MCF 10A (cell line): ENCODE results near the gene KCNJ1. TPM values are rescaled to one million over a fixed set of nuclear protein-coding genes. Genes with fewer than 3 reads are reported as not detected.

Source experiments
- BruUV-seq: library from RNA; stranded (reverse); fragments of 400-500 nt; replicated peaks from 2 replicates; lab custom pipeline; 2021; lab: Mats Ljungman, UMichigan
- CTCF ChIA-PET: fragments of 300-600 bp; sonication (Branson Sonifier 250); formaldehyde crosslinking; extraction: SDS; loops from one replicate; lab custom pipeline; 2021; ENCODE audit warnings: antibody characterized with exemption, inconsistent platforms; lab: Yijun Ruan, JAX
- POLR2A ChIA-PET: fragments of 300-600, 350-650 bp; sonication (Branson Sonifier 250); formaldehyde crosslinking; extraction: SDS; loops from one replicate; lab custom pipeline; 2020; ENCODE audit warnings: antibody characterized with exemption, inconsistent platforms; lab: Yijun Ruan, JAX
- DNase-seq: peaks from one replicate; pipeline ENCODE4 v3.0.0-alpha.2; 2018; ENCODE audit not compliant: unreplicated experiment
- H3K27ac Mint-ChIP-seq: one replicate; pipeline ENCODE4 v1.8.0; 2022; ENCODE audit warnings: mild to moderate bottlenecking, low read depth, mixed read lengths; ENCODE audit not compliant: unreplicated experiment
- H3K27me3 Mint-ChIP-seq: one replicate; pipeline ENCODE4 v1.8.0; 2022; ENCODE audit warnings: mixed read lengths; ENCODE audit not compliant: insufficient read depth, unreplicated experiment
- H3K36me3 Mint-ChIP-seq: one replicate; pipeline ENCODE4 v1.8.0; 2022; ENCODE audit warnings: mild to moderate bottlenecking, moderate library complexity, mixed read lengths; ENCODE audit not compliant: insufficient read depth, unreplicated experiment
- H3K4me1 Mint-ChIP-seq: one replicate; pipeline ENCODE4 v1.8.0; 2022; ENCODE audit warnings: mixed read lengths; ENCODE audit not compliant: insufficient read depth, unreplicated experiment
- H3K4me3 Mint-ChIP-seq: one replicate; pipeline ENCODE4 v1.8.0; 2022; ENCODE audit warnings: mild to moderate bottlenecking, moderate library complexity, mixed read lengths; ENCODE audit not compliant: unreplicated experiment
- H3K9me3 Mint-ChIP-seq: one replicate; pipeline ENCODE4 v1.8.0; 2022; ENCODE audit warnings: mixed read lengths; ENCODE audit not compliant: unreplicated experiment
- CTCF ChIP-seq: fragments of 200-600 bp; IDR thresholded peaks from one replicate; pipeline ENCODE4 v1.8.0; 2022; ENCODE audit warnings: antibody characterized with exemption, mild to moderate bottlenecking; ENCODE audit not compliant: unreplicated experiment
- intact Hi-C: fragments of 100-400 bp; cut with micrococcal nuclease; formaldehyde crosslinking; loops from 2 replicates; pipeline ENCODE4 v1.14.1; 2022
- total RNA-seq: library from RNA; stranded (reverse); gene quantifications from 2 replicates; pipeline ENCODE4 v1.2.3, GENCODE V29; 2022

Gene KCNJ1
- total RNA-seq, 1 experiment from 2014 or later = not detected

DNA sequence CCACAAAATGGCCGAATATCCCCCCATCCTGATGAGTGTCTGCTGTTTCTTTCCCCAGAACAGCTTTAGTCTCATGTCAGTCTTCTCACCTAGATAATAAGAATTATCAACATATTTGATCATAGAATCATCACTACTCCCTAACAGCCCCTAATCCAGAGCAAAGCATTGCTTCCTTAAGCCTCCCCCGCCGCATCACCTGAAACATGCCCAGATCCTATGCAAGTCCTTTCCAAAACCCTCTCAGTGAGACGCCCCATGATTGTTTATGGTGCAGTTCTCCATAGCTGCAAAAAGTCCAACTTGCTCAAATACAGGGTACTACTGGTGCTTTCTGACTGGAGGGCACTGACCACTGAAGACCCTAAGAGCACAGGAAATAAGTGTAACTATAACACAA, 20.1 kb downstream of the KCNJ1 start:
- no peak for TF ChIP-seq CTCF
- POLR2A ChIA-PET = no interaction called here
- Mint-ChIP-seq H3K36me3 (no peaks in the 10 kb centered on the region), H3K9me3 (no peaks in the 10 kb centered on the region), H3K27me3 (peaks cover 16% of the 10 kb centered on the region), H3K27ac (no peak overlapping the region), H3K4me1 (no peaks in the 10 kb centered on the region), H3K4me3 (no peak overlapping the region)
- CTCF ChIA-PET = interaction anchor here (2.6 kb wide), 1 partner anchor 16 kb away, joined by 11 read pairs; no protein-coding TSS in a partner anchor
- intact Hi-C loops = no loop called here
- no TSS peak for BruUV-seq
- no peak for DNase-seq

DNA sequence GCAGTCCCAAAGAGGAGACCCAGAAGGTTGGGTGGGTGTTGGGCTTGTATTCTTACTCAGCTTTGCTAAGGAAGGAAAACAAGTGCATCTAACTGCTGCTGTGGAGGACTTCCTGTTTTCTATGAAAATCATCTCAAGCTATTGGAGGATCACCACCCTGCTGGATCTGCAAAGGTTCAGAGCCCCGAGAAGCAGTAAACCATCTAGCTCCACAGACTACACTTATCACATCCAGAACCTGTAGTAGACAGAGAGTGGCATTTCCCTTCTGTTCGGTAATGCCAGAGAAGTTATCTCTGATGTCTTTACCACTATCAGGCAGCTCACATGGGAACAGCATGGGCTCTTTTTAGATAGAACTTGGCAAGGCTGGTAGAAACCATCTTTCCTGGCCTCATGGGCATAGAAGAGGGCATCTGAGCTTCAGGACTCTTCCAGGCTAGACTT, 21.7 kb downstream of the KCNJ1 start:
- no peaks in the 10 kb centered on the region for H3K4me1 Mint-ChIP-seq
- no peak for DNase-seq
- intact Hi-C loops = no loop called here
- no peaks in the 10 kb centered on the region for H3K36me3 Mint-ChIP-seq
- no peak overlapping the region for H3K27ac Mint-ChIP-seq
- BruUV-seq = no TSS peak
- no peaks in the 10 kb centered on the region for H3K9me3 Mint-ChIP-seq
- CTCF ChIA-PET = interaction anchor here (0.6 to 2.6 kb wide), 2 partner anchors 14 to 787 kb away, joined by 3 to 11 read pairs; no protein-coding TSS in a partner anchor
- no peak overlapping the region for H3K4me3 Mint-ChIP-seq
- H3K27me3 Mint-ChIP-seq = peaks cover 16% of the 10 kb centered on the region
- POLR2A ChIA-PET = no interaction called here
- TF ChIP-seq CTCF = no peak

DNA sequence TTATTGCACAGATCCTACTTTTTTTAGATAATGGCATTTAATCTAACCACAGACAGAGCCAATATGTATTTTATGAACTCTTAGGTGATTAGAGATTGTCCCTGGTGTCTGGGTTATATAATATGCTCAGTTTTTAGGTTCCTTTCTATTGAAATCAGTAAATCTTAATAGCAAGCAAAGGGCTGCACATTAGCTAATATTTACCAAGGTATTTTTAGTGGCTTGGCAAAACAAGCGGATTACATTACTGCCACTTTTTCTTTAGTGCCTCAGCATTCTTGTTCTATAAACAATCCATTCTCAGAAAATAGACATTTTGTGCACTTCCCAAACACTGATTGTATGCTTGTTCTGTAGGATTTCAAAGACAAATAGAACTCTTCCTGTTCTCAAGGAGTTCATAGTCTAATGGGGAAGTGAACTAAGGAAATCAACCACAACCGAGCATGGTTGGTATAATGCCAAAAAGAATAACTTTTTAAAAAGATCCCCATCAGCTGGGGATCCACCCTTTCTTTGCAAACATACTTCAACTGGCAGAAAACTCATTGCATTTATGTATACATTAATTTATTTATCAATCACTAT, 23.8 kb downstream of the KCNJ1 start:
- POLR2A ChIA-PET = no interaction called here
- H3K36me3 Mint-ChIP-seq = no peaks in the 10 kb centered on the region
- H3K4me1 Mint-ChIP-seq = no peaks in the 10 kb centered on the region
- no peak overlapping the region for H3K27ac Mint-ChIP-seq
- H3K9me3 Mint-ChIP-seq = no peaks in the 10 kb centered on the region
- no peak for DNase-seq
- H3K4me3 Mint-ChIP-seq = no peak overlapping the region
- CTCF ChIA-PET = interaction anchor here (1.3 kb wide), 1 partner anchor 13 kb away, joined by 4 read pairs; no protein-coding TSS in a partner anchor
- H3K27me3 Mint-ChIP-seq = peaks cover 16% of the 10 kb centered on the region
- no peak for TF ChIP-seq CTCF
- intact Hi-C loops = no loop called here
- no TSS peak for BruUV-seq

GRCh38 chr11:128841461-128842072, 25.5 kb downstream of the KCNJ1 start:
- no peak for TF ChIP-seq CTCF
- DNase-seq = no peak
- Mint-ChIP-seq H3K27me3 (peaks cover 16% of the 10 kb centered on the region), H3K27ac (no peak overlapping the region), H3K36me3 (no peaks in the 10 kb centered on the region), H3K9me3 (no peaks in the 10 kb centered on the region), H3K4me1 (no peaks in the 10 kb centered on the region), H3K4me3 (no peak overlapping the region)
- CTCF ChIA-PET = interaction anchor here (0.6 to 3.5 kb wide), 2 partner anchors 11 to 32 kb away, joined by 3 to 17 read pairs; no protein-coding TSS in a partner anchor
- intact Hi-C loops = no loop called here
- POLR2A ChIA-PET = no interaction called here
- no TSS peak for BruUV-seq
